Smooth muscle cell (in vitro differentiated cells): ENCODE results near the gene MEG3. TPM values are rescaled to one million over a fixed set of nuclear protein-coding genes. Genes with fewer than 3 reads are reported as not detected.

ENCODE experiments used
- DNase-seq: peaks from one replicate; lab custom pipeline; 2025; ENCODE audit not compliant: unreplicated experiment; lab: John Stamatoyannopoulos, UW
- H2AFZ ChIP-seq: fragments of 200-600 bp; sonication (generic); 2 replicates; pipeline ENCODE4 v1.6.0; 2016; ENCODE audit warnings: antibody characterized with exemption, low read depth, mild to moderate bottlenecking
- H3F3A ChIP-seq: fragments of 200-600 bp; sonication (generic); 2 replicates; pipeline ENCODE4 v1.6.0; 2017; ENCODE audit warnings: antibody characterized with exemption, low read depth
- H3K27ac ChIP-seq: fragments of 200-600 bp; sonication (generic); 2 replicates; pipeline ENCODE4 v1.5.1; 2016; ENCODE audit warnings: low read depth, mild to moderate bottlenecking
- H3K27me3 ChIP-seq: fragments of 200-600 bp; sonication (generic); 2 replicates; pipeline ENCODE4 v1.6.1; 2016; ENCODE audit warnings: low read depth, mild to moderate bottlenecking
- H3K36me3 ChIP-seq: fragments of 200-600 bp; sonication (generic); 2 replicates; pipeline ENCODE4 v1.5.1; 2016; ENCODE audit warnings: low read depth
- H3K4me1 ChIP-seq: fragments of 200-600 bp; sonication (generic); 2 replicates; pipeline ENCODE4 v1.5.1; 2016; ENCODE audit warnings: low read depth
- H3K4me2 ChIP-seq: fragments of 200-600 bp; sonication (generic); 2 replicates; pipeline ENCODE4 v1.6.0; 2016; ENCODE audit warnings: mild to moderate bottlenecking
- H3K4me3 ChIP-seq: fragments of 200-600 bp; sonication (generic); 2 replicates; pipeline ENCODE4 v1.5.1; 2016; ENCODE audit warnings: mild to moderate bottlenecking
- H3K79me2 ChIP-seq: fragments of 200-600 bp; sonication (generic); 2 replicates; pipeline ENCODE4 v1.6.0; 2016; ENCODE audit warnings: low read depth, mild to moderate bottlenecking
- H3K9ac ChIP-seq: fragments of 200-600 bp; sonication (generic); 2 replicates; pipeline ENCODE4 v1.6.0; 2016; ENCODE audit warnings: low read depth
- H3K9me3 ChIP-seq: fragments of 200-600 bp; sonication (generic); replicated peaks from 2 replicates; pipeline ENCODE4 v1.5.1; 2016; ENCODE audit warnings: low read depth
- H4K20me1 ChIP-seq: fragments of 200-600 bp; sonication (generic); 2 replicates; pipeline ENCODE4 v1.6.0; 2016; ENCODE audit warnings: low read depth
- CTCF ChIP-seq: fragments of 200-600 bp; sonication (generic); IDR thresholded peaks from 2 replicates; pipeline ENCODE4 v1.5.1; 2017; ENCODE audit warnings: borderline replicate concordance, mild to moderate bottlenecking, antibody characterized with exemption; ENCODE audit not compliant: insufficient read depth, poor library complexity, severe bottlenecking
- WGBS: methylation state at CpG from one replicate; pipeline ENCODE4 v1.1.7; 2016; ENCODE audit warnings: low lambda C conversion rate; 5-methylcytosine and 5-hydroxymethylcytosine counted together
- polyA plus RNA-seq: library from polyadenylated mRNA; unstranded; fragments of >200 nt; fragmentation: Nextera tagmentation; extraction: Ambion mirVana; gene quantifications from 2 replicates; pipeline ENCODE4 v1.2.1, GENCODE V29; 2016
- total RNA-seq: library from RNA; depleted of rRNA; stranded (reverse); fragments of >200 nt; gene quantifications from 2 replicates; pipeline ENCODE4 v1.2.3, GENCODE V29; 2014

Gene MEG3
- total and polyA plus RNA-seq, 2 experiments from 2014 or later: not detected

DNA sequence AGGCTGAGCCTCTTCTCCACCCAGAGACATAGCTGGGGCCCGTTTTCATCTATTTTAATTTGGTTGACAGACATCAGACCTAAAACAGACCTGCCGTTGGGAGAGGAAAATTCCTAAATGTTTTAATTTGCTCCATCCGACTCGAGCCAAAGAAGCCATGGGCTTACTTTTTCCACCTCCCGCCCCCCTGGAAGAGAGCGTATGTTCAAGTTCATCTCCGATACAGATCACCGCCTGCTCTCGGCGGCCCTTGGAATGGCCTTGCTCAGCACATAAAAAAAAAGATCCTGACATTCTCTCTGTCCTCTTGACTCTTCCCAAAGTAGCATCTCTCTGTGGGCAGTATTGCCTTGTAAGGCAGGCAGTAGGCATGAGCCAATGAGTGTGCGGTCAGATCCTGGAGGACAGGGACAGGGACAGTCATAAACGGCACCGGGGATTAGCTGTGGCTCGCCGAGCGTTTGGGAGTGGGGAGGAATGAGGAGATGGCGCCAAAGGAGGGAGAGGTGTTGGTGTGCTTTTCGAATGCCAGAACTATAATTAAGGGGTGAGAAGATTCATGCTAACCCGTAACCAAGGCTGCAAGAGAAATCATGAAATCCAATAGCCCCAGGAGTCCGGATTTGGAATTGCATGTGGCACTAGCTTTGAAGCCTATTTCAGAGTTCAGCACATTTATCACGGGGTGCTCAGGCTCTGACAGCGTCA lies 47.9 kb upstream of the MEG3 start:
- no peak for TF ChIP-seq CTCF
- no peaks in the 10 kb centered on the region for H3K36me3 ChIP-seq
- H3K4me1 ChIP-seq: peaks cover 8% of the 10 kb centered on the region
- no peaks in the 10 kb centered on the region for H3K9me3 ChIP-seq
- no peak overlapping the region for H3K4me2 ChIP-seq
- H3F3A ChIP-seq: peaks cover 6% of the 10 kb centered on the region
- DNase-seq: no peak
- no peaks in the 10 kb centered on the region for H4K20me1 ChIP-seq
- no peaks in the 10 kb centered on the region for H3K27me3 ChIP-seq
- peak overlapping the region; percentile 96 for H3K27ac ChIP-seq
- WGBS: 42% methylated on average over 22 of the region's 22 CpGs
- H3K4me3 ChIP-seq: no peak overlapping the region
- H2AFZ ChIP-seq: no peak overlapping the region
- no peaks in the 10 kb centered on the region for H3K79me2 ChIP-seq
- H3K9ac ChIP-seq: no peak overlapping the region

DNA sequence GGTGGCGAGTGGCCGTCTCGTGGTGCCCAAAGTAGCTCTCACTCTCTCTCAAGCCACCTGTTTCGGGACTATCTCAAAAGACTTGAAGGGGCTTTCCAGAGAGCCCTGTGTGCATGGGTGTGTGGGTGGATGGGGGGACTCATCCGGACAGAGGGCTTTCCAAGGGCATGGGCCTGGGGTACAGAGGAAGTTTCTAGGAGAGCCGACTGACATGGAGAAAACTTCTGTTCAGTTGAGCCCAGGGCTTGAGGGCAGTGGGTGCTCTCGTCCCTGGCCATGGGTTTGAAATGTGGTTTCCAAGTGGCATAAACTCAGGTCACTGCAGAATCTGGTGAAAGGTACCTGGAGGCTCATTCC lies 47.4 kb upstream of the MEG3 start:
- DNase-seq: no peak
- H3K27me3 ChIP-seq: no peaks in the 10 kb centered on the region
- WGBS: 90% methylated on average over 7 of the region's 7 CpGs

DNA sequence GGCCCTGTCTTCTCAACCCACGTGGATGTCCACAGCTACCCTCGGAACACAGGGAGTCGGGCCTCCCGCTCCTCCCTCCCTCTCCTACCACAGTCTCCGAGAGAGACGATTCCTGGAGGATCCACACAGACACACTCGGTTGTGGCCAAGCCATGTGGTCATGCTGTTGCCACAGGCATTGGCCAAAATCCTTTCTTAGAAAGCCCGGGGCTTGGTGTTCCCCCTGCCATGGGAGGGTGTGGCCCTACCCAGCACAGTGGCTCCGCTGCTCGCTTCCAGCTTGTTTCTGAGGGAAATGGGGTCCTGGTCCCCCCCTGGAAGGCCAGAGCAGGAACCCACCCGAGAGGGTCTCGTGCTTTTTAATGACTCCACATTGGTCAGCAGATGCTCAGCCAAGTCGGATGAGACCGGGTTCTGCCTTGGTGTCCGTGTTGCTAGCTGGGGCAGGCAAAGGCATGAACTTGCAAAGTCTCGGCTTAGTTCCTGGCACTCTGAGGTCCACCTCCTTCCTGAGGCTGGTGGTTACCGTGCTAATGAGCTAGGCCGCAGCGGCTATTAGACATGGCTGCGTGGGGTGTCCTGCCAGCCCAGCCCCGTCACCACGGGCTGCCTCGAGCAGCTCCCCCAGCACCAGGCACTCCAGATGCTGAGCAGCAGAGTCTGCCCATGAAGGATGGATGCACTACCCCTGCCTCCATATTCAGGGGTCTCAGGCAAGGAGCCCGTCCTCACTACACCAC lies 46.8 kb upstream of the MEG3 start:
- H3K4me2 ChIP-seq: no peak overlapping the region
- peak overlapping the region; percentile 96 for H3K27ac ChIP-seq
- no peak overlapping the region for H3K4me3 ChIP-seq
- H3K36me3 ChIP-seq: no peaks in the 10 kb centered on the region
- no peak for DNase-seq
- H3K9ac ChIP-seq: no peak overlapping the region
- no peak for TF ChIP-seq CTCF
- H4K20me1 ChIP-seq: no peaks in the 10 kb centered on the region
- no peaks in the 10 kb centered on the region for H3K9me3 ChIP-seq
- H3F3A ChIP-seq: peaks cover 6% of the 10 kb centered on the region
- no peaks in the 10 kb centered on the region for H3K27me3 ChIP-seq
- 89% methylated on average over 24 of the region's 24 CpGs for WGBS
- no peaks in the 10 kb centered on the region for H3K79me2 ChIP-seq
- peaks cover 14% of the 10 kb centered on the region for H3K4me1 ChIP-seq
- H2AFZ ChIP-seq: no peak overlapping the region

More for the DNA sequence above, 47.4 kb upstream of the MEG3 start:
- Histone ChIP-seq H3K79me2 (no peaks in the 10 kb centered on the region), H2AFZ (no peak overlapping the region), H3K27ac (peak overlapping the region; percentile 96), H3F3A (peaks cover 6% of the 10 kb centered on the region), H3K9me3 (no peaks in the 10 kb centered on the region), H3K36me3 (no peaks in the 10 kb centered on the region), H3K4me3 (no peak overlapping the region), H3K4me2 (no peak overlapping the region), H4K20me1 (no peaks in the 10 kb centered on the region), H3K4me1 (peaks cover 13% of the 10 kb centered on the region), H3K9ac (no peak overlapping the region)
- TF ChIP-seq CTCF: no peak
